ENCODE data around the gene C9orf50.

GRCh38 chr9:129633207-129633606 is 12.3 kb upstream of the C9orf50 start:
- TF ChIP-seq REST (IDR thresholded peaks at IDR 0.05; ENCODE audit: insufficient read depth in 1 of 2, low read depth in 2 of 2, low read length in 1 of 2): no peak
- no peak for TF ChIP-seq POLR2AphosphoS5 (IDR thresholded peaks at IDR 0.05; ENCODE audit: low read depth, low read length)
- TF ChIP-seq CTCF (IDR thresholded peaks at IDR 0.05): no peak
- no peak for TF ChIP-seq TCF7L2 (IDR thresholded peaks at IDR 0.05; ENCODE audit: low read depth, low read length)
- TF ChIP-seq SIN3A (IDR thresholded peaks at IDR 0.05; ENCODE audit: borderline replicate concordance, insufficient read depth, low read depth, low read length): no peak

All from Panc1 (cell line).